Muscle of back (tissue), 11 donors: ENCODE results near the gene LRCH1. TPM values are rescaled to one million over a fixed set of nuclear protein-coding genes. Genes with fewer than 3 reads are reported as not detected.
A peak's percentile ranks its signal among the peaks of the same experiment; 100 is the strongest.

Source experiments
- DNase-seq, 3 donors: peaks; one replicate each; pipeline versions ENCODE4 v3.0.0 to v3.0.0-alpha.2; 2013
- polyA plus RNA-seq, 10 donors: library from polyadenylated mRNA; unstranded; fragments of 120-200 nt; gene quantifications; one replicate each; pipeline ENCODE4 v1.2.1, GENCODE V29; 2013; ENCODE audit not compliant: insufficient read length in 10 of 10

The LRCH1 gene
- polyA plus RNA-seq, 10 donors: 17.4 to 26.1 (median 21.4) TPM

- DNase-seq: no peak
Observed at GRCh38 chr13:46609726-46610125, 56.8 kb downstream of the LRCH1 start.

DNA sequence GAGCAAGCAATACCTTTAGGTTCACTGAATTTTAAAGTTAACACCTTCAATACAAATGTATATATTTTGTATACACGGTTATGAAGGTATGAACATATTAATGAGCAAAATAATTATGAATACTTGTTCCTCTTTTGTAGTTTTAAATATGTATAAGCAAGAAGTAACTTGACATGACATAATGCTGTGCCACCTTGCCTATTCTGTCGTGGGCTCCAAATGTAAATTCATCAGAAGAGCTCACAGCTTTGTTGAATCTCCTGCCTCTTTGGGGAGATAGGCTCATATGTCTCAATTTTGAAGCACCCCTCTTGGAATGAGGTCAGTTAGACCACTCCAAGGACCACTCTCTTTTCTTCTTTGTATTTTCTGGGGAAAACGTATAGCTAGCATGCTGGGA lies 59.3 kb downstream of the LRCH1 start:
- no peak for DNase-seq

GRCh38 chr13:46613409-46614049 lies 60.6 kb downstream of the LRCH1 start:
- no peak for DNase-seq

GRCh38 chr13:46614582-46614981 lies 61.6 kb downstream of the LRCH1 start:
- no peak for DNase-seq

DNA sequence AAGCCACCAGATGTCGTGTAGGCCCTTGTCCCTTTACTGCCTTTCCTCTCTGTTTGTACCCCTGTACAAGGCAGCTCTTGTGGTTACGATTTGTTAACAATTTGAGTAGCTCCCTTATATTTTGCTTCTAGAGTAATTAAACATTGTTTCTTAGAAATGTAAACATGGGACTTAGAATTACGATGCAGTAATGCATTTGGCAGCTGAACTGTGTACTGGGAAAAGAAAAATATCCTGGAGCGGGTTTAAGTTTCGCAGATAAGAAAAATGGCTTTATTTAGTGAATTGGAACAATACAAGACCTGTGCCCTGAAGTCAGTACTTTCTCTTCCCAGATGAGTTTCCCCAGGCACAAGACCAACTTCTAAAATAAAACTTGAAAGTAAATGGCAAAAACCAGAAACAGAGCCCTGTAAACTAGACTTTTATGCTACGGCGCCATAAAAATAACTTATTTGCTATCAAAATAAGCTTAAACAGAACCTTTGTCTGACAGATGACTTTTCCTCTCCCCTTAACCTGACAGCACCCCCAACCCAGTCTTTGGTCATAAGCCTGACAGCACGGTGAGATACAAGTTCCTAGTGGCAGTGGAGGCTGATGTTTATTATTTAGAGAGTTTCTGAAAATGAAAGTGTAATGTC lies 63.0 kb downstream of the LRCH1 start:
- DNase-seq: peak in 2 of 3 donors; percentile 58 to 79

DNA sequence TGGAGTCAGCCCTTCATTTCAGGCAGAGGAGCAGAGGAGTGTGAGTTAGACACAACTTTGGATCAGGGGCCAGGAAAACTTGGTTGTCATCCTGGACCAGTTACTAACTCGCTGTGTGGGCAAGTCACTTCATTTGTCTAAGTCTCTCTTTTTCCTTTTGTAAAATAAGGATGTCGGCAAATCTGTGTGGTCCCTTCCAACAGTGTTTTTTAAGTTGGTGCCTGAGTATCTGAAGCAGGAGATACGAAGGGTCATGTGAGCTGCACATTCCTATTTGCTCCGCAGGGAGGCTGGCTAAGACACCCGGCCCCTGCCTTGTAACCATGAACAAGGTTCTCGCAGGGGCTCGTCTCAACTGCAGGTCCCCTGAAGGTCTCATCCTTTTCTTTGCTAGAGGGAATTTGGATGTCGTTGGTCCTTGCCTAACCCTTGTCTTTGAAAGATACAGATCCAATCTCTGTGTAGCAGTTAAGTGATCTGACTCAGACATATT lies 64.3 kb downstream of the LRCH1 start:
- peak in 2 of 3 donors; percentile 32 to 60 for DNase-seq

DNA sequence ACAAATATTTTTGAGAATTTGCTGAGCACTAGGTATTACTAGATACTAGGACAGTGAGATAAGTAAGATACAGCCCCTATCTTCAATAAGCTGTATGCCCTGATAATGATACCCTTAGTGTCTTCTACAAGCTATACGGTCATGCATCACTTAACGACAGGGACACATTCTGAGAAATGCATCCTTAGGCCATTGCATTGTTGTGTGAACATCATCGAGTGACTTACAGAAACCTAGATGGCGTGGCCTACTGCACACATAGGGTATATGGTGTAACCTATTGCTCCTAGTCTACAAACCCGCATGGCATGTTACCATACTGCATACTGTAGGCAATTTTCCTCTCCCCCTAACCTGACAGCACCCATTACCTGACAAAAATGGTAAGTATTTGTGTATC lies 64.9 kb downstream of the LRCH1 start:
- no peak for DNase-seq

GRCh38 chr13:46618694-46619254 lies 65.8 kb downstream of the LRCH1 start:
- no peak for DNase-seq

GRCh38 chr13:46620029-46620428 lies 67.1 kb downstream of the LRCH1 start:
- no peak for DNase-seq

DNA sequence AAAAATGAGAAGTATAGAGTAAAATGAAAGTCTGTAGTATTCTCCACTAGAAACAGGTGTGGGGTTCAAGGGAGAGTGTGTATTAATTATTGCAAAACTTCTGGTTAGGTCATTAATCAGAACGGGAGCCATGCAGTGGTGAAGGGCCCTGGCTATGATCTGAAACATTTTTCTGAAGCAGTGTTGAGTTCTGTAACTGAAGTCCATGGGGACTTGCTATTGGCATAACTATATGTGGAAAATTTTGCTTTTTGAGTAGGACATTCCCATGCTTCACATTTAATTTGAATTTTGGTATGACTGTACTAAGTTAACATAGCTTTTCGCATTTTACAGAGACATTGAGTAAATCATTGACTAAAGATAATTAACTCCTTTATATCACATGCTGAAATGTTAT lies 67.5 kb downstream of the LRCH1 start:
- peak; percentile 51 to 77 (median 69) for DNase-seq

DNA sequence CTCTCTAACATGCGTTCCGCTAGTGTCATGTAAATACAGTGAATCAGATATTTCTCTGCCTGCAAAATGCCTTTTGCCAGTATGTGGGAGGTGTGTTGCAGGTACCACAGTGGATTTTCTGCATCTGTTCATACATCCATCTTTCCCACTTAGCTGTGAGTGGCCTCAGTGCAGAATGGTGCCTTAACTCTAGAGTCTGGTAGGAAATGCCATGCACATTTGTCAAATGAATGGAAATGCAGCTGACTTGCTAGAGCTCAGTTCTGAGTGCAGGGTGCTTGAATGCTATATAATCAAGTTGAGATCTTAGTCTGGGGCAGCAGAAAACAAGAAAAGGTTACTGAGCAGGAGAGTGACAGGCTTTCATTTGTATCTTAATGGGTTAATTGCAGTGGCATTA lies 68.2 kb downstream of the LRCH1 start:
- DNase-seq: no peak

DNA sequence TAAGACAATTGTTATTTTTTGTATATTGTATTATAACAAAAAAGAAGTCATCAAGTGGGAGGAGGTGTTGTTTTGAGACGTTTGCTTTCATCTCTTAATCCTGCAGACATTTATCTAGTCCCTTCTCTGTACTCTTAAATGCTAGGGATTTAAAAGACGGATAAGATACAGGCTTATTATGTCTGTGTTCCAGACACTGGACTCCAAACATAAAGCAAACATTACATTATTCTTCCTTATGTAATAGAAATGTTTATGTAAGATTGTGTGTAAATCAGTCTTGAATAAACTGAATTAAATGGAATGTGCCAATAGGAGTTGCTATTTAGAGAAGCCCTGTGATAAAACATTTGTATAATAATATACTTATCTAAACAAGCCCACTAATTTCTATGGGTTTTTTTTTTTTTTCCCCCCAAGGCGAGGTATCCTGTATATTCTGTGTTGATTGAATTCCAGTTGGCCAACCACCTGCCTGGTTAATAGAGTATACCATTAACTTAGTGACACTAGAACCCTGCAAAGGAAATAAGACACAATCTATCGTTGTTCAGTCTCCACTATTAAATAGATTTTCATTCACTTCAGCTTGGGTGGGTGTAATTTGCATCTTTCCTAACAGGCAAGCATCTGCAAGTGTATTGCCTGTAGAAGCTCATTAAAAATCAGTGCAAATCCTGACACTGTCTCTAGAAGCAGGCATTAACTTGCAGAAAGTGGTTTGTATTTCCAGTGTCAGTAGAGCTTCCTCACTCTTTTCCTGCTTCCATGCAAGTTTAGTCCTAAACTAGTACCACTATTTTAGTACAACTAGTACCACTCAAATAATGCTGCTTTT lies 69.0 kb downstream of the LRCH1 start:
- DNase-seq: no peak

DNA sequence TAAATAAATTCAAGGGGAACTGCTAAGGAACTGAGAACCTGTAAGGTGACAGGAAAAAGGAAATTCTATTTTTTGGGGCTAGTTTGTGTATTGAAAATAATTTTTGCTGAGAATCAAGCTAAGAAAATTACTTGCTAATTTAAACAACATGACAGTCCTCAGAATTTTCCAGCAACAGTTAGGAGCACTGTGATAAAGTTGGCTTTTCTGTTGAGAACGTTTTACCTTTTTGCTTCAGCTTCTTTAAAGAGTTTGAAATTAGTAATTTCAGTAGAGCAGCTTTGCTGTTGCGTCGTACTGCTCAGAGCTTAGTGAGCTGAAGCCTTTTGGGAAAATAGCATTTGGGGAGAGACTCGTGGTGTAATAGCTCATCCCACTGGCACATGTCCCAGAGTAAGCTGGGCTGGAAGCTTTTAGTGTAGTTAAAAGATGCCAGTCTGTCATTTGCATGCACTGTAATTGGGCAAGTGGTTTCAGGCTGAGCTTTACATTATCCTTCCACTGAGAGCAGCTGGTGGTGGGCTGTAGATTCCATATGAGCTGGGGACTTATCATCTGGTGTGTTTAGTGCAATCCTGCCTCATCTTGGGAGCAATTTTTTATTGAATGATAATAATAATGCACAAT lies 69.8 kb downstream of the LRCH1 start:
- DNase-seq: peak; percentile 63 to 81 (median 77)

GRCh38 chr13:46624353-46624752 lies 71.4 kb downstream of the LRCH1 start:
- no peak for DNase-seq

DNA sequence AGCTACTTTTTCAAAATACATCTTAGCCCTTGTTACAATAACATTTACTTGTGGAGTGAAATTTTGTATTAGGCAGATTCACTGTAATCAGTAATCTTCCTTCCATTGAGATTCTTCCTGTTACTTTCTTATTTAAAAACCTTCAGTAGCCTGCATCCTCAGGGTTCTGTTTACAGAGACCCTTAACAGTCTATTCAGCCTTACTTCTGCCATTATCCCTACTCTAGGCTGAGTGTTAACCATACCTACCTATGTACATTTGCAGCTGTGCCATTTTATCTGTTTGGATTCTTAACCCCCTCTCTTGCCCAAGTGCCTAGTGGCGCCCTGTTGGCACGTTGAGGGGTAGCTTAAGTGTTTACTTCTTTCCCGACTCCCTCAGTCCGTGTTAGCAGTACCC lies 71.9 kb downstream of the LRCH1 start:
- no peak for DNase-seq

DNA sequence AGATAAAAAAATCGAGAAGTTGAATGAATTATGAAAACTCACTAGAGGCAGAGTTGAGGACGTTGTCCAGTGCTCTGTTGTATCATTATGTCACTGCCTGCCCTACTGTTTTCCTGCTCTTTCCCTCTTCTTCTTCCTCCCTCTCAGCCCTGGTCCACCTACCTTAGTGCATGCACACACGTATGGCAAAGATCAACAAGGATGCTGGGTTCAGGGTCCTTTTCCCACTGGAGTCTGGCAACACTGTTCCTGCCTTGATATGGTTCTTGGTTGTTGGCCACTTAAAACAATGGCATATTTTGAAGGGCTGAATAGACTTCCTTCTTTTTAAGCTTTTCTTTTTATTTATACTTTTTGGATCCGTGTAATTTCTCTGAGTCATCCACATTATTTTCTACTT lies 74.5 kb downstream of the LRCH1 start:
- DNase-seq: no peak

- DNase-seq: no peak
Observed at GRCh38 chr13:46628622-46629365, 75.8 kb downstream of the LRCH1 start.

- no peak for DNase-seq
Observed at GRCh38 chr13:46629811-46630413, 76.9 kb downstream of the LRCH1 start.

DNA sequence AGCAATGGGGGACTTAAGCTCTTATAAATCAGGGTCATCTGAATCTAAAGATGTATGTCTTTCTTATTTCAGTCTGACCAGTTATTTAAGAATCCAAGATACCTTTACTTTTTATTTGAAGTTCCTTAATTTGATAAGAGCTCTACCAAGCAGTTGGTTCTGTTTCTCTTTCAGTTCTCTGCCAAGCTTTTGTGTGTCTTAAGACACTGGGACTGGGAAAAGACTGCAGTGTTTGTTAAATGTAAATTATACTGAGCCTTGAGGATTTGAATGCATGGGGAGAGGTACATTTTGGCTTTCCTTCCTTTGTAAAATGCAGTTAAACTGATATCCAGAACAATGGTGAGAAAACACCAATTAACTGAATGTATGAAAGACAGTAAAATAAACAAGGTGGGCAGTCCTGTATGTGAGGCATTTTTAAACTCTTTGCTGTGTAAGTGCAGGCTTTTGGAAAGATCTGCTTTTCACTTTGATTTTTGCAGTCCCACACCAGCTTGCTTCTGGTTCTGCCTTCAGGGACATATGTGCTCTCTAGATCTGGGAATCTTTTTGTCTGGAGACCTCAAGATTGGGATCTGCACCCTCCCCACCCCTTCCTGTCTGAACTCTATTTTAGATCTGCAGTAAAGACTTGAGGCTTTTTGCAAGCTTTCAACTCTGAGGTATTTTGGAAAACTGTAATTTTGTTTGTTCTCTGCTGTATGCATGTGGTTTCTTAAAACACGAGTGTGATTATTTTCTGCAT lies 77.6 kb downstream of the LRCH1 start:
- no peak for DNase-seq

GRCh38 chr13:46631179-46631542 lies 78.2 kb downstream of the LRCH1 start:
- DNase-seq: no peak
